GM12878 (cell line): ENCODE results near the gene USP26. TPM values are rescaled to one million over a fixed set of nuclear protein-coding genes. Genes with fewer than 3 reads are reported as not detected.

ENCODE experiments used
- ATAC-seq: fragments of 200-7000 bp; cut with Tn5 transposase; 3 replicates; pipeline ENCODE4 v1.9.1; 2020; ENCODE audit warnings: mild to moderate bottlenecking, moderate library complexity
- BruUV-seq: library from RNA; stranded (reverse); fragments of 400-500 nt; replicated peaks from 2 replicates; lab custom pipeline; 2021; lab: Mats Ljungman, UMichigan
- CTCF ChIA-PET: fragments of 300-600 bp; sonication (Branson Sonifier 250); formaldehyde crosslinking; extraction: SDS; loops from one replicate; lab custom pipeline; 2021; ENCODE audit warnings: inconsistent platforms; lab: Yijun Ruan, JAX
- POLR2A ChIA-PET: fragments of 350-600 bp; formaldehyde crosslinking; extraction: SDS; loops from one replicate; lab custom pipeline; 2021; ENCODE audit warnings: inconsistent platforms; lab: Charles Lee
- RAD21 ChIA-PET: fragments of 300-600 bp; sonication (Branson Sonifier 250); formaldehyde crosslinking; loops from one replicate; lab custom pipeline; 2023; ENCODE audit warnings: antibody characterized with exemption; ENCODE audit not compliant: unreplicated experiment; lab: Charles Lee
- SMC1A ChIA-PET: fragments of 300-600 bp; sonication (Branson Sonifier 250); formaldehyde crosslinking; loops from one replicate; lab custom pipeline; 2023; ENCODE audit not compliant: unreplicated experiment, uncharacterized antibody; lab: Charles Lee
- DNase-seq: peaks from one replicate; pipeline ENCODE4 v3.0.0-alpha.2; 2011; ENCODE audit warnings: low read depth, low spot score
- FAIRE-seq: peaks from 3 replicates; lab custom pipeline; 2011; peaks lifted over from hg19 to GRCh38; lab: Jason Lieb, UNC
- H2AFZ ChIP-seq: 2 replicates; pipeline ENCODE4 v1.6.0; 2011; ENCODE audit warnings: low read depth, low read length, control low read depth; ENCODE audit not compliant: control insufficient read depth
- H3K27ac ChIP-seq: 2 replicates; pipeline ENCODE4 v1.5.1; 2011; ENCODE audit warnings: control low read depth; ENCODE audit not compliant: control insufficient read depth, insufficient read depth
- H3K27me3 ChIP-seq, 2 experiments: replicated peaks in 1 of 2; 2 replicates each; pipeline versions ENCODE4 v1.6.0 to v1.6.1; 2011; ENCODE audit warnings: low read length in 1 of 2; ENCODE audit not compliant: control insufficient read depth in 2 of 2, insufficient read depth in 2 of 2
- H3K36me3 ChIP-seq, 2 experiments: 2 replicates each; pipeline ENCODE4 v1.5.1; 2011; ENCODE audit warnings: low read length in 1 of 2; ENCODE audit not compliant: control insufficient read depth in 2 of 2, insufficient read depth in 2 of 2
- H3K4me1 ChIP-seq: 2 replicates; pipeline ENCODE4 v1.6.1; 2011; ENCODE audit warnings: mild to moderate bottlenecking, low read length, moderate library complexity, mixed read lengths; ENCODE audit not compliant: control insufficient read depth, insufficient read depth
- H3K4me2 ChIP-seq: 2 replicates; pipeline ENCODE4 v1.6.0; 2011; ENCODE audit warnings: control low read depth; ENCODE audit not compliant: control insufficient read depth, insufficient read depth
- H3K4me3 ChIP-seq: fragments of 200-600 bp; sonication (generic); 2 replicates; pipeline ENCODE4 v1.5.1; 2016
- H3K79me2 ChIP-seq: 2 replicates; pipeline ENCODE4 v1.6.0; 2011; ENCODE audit warnings: low read length; ENCODE audit not compliant: control insufficient read depth, insufficient read depth
- H3K9ac ChIP-seq: 2 replicates; pipeline ENCODE4 v1.8.0; 2011; ENCODE audit warnings: low read length, control low read depth, mixed read lengths; ENCODE audit not compliant: control insufficient read depth, insufficient read depth
- H3K9me3 ChIP-seq: replicated peaks from 3 replicates; pipeline ENCODE4 v1.5.1; 2011; ENCODE audit warnings: mild to moderate bottlenecking, low read length; ENCODE audit not compliant: control insufficient read depth, insufficient read depth
- H4K20me1 ChIP-seq: 2 replicates; pipeline ENCODE4 v1.6.0; 2011; ENCODE audit not compliant: control insufficient read depth, insufficient read depth
- CREM ChIP-seq: IDR thresholded peaks from 2 replicates; pipeline ENCODE4 v1.6.1; 2014; ENCODE audit warnings: antibody characterized with exemption, low read depth
- E2F4 ChIP-seq: IDR thresholded peaks from 2 replicates; pipeline ENCODE4 v1.6.1; 2012; ENCODE audit warnings: low read depth, low read length, improper control_type of control experiment
- FOXK2 ChIP-seq: fragments of 450-650 bp; IDR thresholded peaks from 2 replicates; pipeline ENCODE4 v1.6.1; 2017; ENCODE audit warnings: mild to moderate bottlenecking, moderate library complexity
- NFXL1 ChIP-seq: fragments of 450-650 bp; IDR thresholded peaks from 2 replicates; pipeline ENCODE4 v1.6.1; 2017; ENCODE audit warnings: antibody characterized with exemption, mild to moderate bottlenecking, borderline replicate concordance
- PKNOX1 ChIP-seq: fragments of 450-650 bp; IDR thresholded peaks from 2 replicates; pipeline ENCODE4 v1.6.1; 2016; ENCODE audit warnings: mild to moderate bottlenecking
- SIX5 ChIP-seq: IDR thresholded peaks from 2 replicates; pipeline ENCODE4 v1.6.1; 2011; ENCODE audit warnings: mild to moderate bottlenecking, low read depth, low read length, moderate library complexity; ENCODE audit not compliant: severe bottlenecking
- STAT3 ChIP-seq: IDR thresholded peaks from 2 replicates; pipeline ENCODE4 v1.6.1; 2011; ENCODE audit warnings: low read depth, low read length, improper control_type of control experiment
- ZNF24 ChIP-seq: fragments of 450-650 bp; IDR thresholded peaks from 2 replicates; pipeline ENCODE4 v1.6.1; 2017; ENCODE audit warnings: antibody characterized with exemption, mild to moderate bottlenecking
- WGBS: methylation state at CpG from one replicate; pipeline ENCODE4 v1.1.6; 2016; ENCODE audit warnings: low lambda C conversion rate; ENCODE audit not compliant: insufficient replicate concordance, insufficient coverage; ENCODE audit errors: missing lambda C conversion rate; 5-methylcytosine and 5-hydroxymethylcytosine counted together
- in situ Hi-C: fragments of 300-500 bp; cut with MboI; formaldehyde crosslinking; loops from 9 replicates; pipeline ENCODE4 v1.14.3; 2018; ENCODE audit warnings: mixed read lengths
- intact Hi-C: fragments of 100-400 bp; cut with micrococcal nuclease; formaldehyde crosslinking; loops from one replicate; pipeline ENCODE4 v1.14.2; 2022; ENCODE audit not compliant: unreplicated experiment
- polyA plus RNA-seq, 11 experiments: library from polyadenylated mRNA; depleted of rRNA in 4 of 11; unstranded in 6 of 11; stranded (reverse) in 5 of 11; fragments of >200 nt; fragmentation: Nextera tagmentation in 4 of 11; fragmentation: Illumina TruSeq in 1 of 11; extraction: Ambion mirVana in 4 of 11; extraction: Trizol in 1 of 11; gene quantifications; 1 replicate in 1 of 11; 2 replicates in 10 of 11; pipeline versions ENCODE4 v1.2.1 to v1.2.3, GENCODE V29; 2011 to 2016; ENCODE audit warnings: inconsistent platforms in 2 of 11, missing spikeins in 2 of 11, low read depth in 1 of 11
- total RNA-seq, 4 experiments: library from RNA; depleted of rRNA in 3 of 4; stranded (reverse); fragments of >200 nt in 3 of 4; fragmentation: Illumina TruSeq in 1 of 4; extraction: Trizol in 1 of 4; gene quantifications; 2 replicates each; pipeline versions ENCODE4 v1.2.1 to v1.2.3, GENCODE V29; 2013 to 2021

The USP26 gene
- total and polyA plus RNA-seq, 10 of the 15 experiments (the other 5 are each of a cell fraction or from before 2014, with no cell fraction given) = not detected

- DNase-seq (no peak), ATAC-seq (no peak), FAIRE-seq (no peak)
- 46% methylated on average over 2 of the region's 2 CpGs for WGBS
- POLR2A ChIA-PET = no interaction called here
- no peaks in the 10 kb centered on the region for H3K9me3 ChIP-seq
- no peak overlapping the region for H2AFZ ChIP-seq
- no peak overlapping the region for H3K4me2 ChIP-seq
- H3K79me2 ChIP-seq = no peaks in the 10 kb centered on the region
- no peak for TF ChIP-seq FOXK2
- TF ChIP-seq E2F4 = no peak
- TF ChIP-seq SIX5 = no peak
- TF ChIP-seq STAT3 = no peak
- no peak for TF ChIP-seq ZNF24
- no peak for TF ChIP-seq PKNOX1
- TF ChIP-seq NFXL1 = no peak
- no peak for TF ChIP-seq CREM
- no TSS peak for BruUV-seq
- no peaks in the 10 kb centered on the region for H3K4me1 ChIP-seq
- CTCF ChIA-PET = no interaction called here
- SMC1A ChIA-PET = no interaction called here
- no peak overlapping the region for H3K9ac ChIP-seq
- intact Hi-C loops (no loop called here), in situ Hi-C loops (no loop called here)
- H3K4me3 ChIP-seq = no peak overlapping the region
- no peak overlapping the region for H3K27ac ChIP-seq
- no peaks in the 10 kb centered on the region for H4K20me1 ChIP-seq
- H3K36me3 ChIP-seq = no peaks in the 10 kb centered on the region
- RAD21 ChIA-PET = no interaction called here
- H3K27me3 ChIP-seq = no peaks in the 10 kb centered on the region
Observed at GRCh38 chrX:133068461-133068860, 28.4 kb downstream of the USP26 start.
